ENCODE data around the gene ZNRF3.

The ZNRF3 gene

DNA sequence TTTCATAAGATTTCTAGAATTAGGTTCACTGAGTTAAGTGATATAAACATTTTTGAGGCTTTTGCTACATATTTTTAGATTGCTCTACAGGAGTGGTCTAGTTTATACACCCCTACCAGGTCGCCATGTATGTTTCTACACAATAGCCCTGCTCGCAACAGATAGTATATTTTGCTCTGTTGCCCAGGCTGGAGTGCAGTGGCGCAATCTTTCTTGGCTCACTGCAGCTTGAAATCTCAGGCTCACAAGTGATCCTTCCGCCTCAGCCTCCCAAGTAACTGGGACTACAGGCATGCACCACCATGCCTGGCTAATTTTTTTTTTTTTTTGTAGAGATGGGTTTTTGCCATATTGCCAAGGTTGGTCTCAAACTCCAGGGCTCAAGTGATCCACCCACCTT is 10.4 kb downstream of the ZNRF3 start:
- TF ChIP-seq POU2F2 (IDR thresholded peaks at IDR 0.05; ENCODE audit: low read depth, low read length) (no peak), TAF1 (IDR thresholded peaks at IDR 0.05; ENCODE audit: low read depth, low read length) (no peak), POLR2AphosphoS5 (IDR thresholded peaks at IDR 0.05; ENCODE audit: low read depth, low read length) (no peak), PAX5 (IDR thresholded peaks at IDR 0.05; ENCODE audit: insufficient read depth, low read length, severe bottlenecking) (no peak), SPI1 (IDR thresholded peaks at IDR 0.05; ENCODE audit: low read depth, low read length) (no peak), POLR2A (IDR thresholded peaks at IDR 0.05; ENCODE audit: low read depth, low read length) (no peak)
- FAIRE-seq: no peak
- no peak for DNase-seq (ENCODE audit: insufficient read length, low spot score)

DNA sequence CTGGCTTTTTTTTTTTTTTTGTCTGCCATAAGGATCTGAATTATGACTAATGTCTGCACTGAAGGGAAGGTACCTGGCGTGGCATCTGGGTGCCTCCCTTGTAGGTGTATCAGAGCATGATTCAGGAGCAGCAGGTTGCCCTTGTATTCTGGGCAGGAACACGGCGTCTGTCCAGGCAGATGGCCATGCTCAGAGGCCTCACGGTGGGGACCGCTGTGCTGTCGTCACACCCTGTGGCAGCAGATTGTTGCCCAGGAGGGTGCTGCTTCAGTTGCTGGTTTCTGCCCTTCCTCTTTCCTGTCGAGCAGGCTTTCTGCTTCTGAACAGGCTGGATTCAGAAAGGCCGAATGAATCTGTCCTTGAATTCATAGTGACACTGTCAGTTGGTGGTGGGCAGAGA is 11.0 kb downstream of the ZNRF3 start:
- no peak for DNase-seq (ENCODE audit: insufficient read length, low spot score)
- TF ChIP-seq TAF1 (IDR thresholded peaks at IDR 0.05; ENCODE audit: low read depth, low read length) (no peak), POLR2AphosphoS5 (IDR thresholded peaks at IDR 0.05; ENCODE audit: low read depth, low read length) (no peak), POU2F2 (IDR thresholded peaks at IDR 0.05; ENCODE audit: low read depth, low read length) (no peak), SPI1 (IDR thresholded peaks at IDR 0.05; ENCODE audit: low read depth, low read length) (no peak), POLR2A (IDR thresholded peaks at IDR 0.05; ENCODE audit: low read depth, low read length) (no peak), PAX5 (IDR thresholded peaks at IDR 0.05; ENCODE audit: insufficient read depth, low read length, severe bottlenecking) (no peak)
- no peak for FAIRE-seq

DNA sequence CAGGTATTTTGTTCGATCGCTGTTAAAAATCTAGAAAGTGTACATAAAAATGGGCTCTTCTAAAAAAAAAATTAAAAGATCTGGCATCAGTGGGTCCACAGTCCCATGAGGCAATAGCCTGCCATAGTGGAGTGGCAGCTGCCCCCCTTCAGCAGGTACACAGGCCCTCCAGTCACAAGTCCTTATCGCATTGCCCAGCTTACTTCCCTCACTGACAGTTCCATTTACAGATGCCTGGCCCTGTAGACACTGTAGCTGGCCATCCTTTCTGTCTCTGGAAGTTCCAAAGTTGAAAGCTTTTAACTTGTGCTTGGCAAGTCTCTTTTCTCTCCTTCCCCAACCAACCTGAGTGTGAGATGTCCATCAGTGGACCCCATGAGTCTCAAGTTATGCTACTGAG is 11.4 kb downstream of the ZNRF3 start:
- TF ChIP-seq SPI1 (IDR thresholded peaks at IDR 0.05; ENCODE audit: low read depth, low read length) (no peak), POLR2AphosphoS5 (IDR thresholded peaks at IDR 0.05; ENCODE audit: low read depth, low read length) (no peak)
- DNase-seq (ENCODE audit: insufficient read length, low spot score) (no peak), FAIRE-seq (no peak)

DNA sequence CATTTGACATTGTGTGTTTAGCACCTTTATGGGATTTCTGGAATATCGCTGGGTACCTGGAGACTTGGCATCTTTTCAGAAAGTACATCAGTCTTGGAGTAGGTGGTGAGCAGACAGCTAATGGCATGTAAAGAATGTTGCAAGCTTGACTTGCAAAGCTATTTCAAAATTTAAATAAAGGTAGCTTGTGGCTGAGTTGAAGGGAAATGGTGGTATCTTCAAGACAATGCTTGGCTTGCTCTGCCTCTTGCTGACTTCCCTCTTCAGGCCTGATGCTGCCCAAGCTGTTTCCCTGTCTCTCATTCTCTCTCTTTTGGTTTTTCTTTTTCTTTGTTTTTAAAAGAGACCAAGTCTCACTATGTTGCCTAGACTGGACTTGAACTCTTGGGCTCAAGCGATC is 13.2 kb downstream of the ZNRF3 start:
- DNase-seq (ENCODE audit: insufficient read length, low spot score): no peak
- no peak for TF ChIP-seq SPI1 (IDR thresholded peaks at IDR 0.05; ENCODE audit: low read depth, low read length)
- no peak for TF ChIP-seq TAF1 (IDR thresholded peaks at IDR 0.05; ENCODE audit: low read depth, low read length)
- TF ChIP-seq POLR2AphosphoS5 (IDR thresholded peaks at IDR 0.05; ENCODE audit: low read depth, low read length): no peak
- TF ChIP-seq POLR2A (IDR thresholded peaks at IDR 0.05; ENCODE audit: low read depth, low read length): no peak
- TF ChIP-seq POU2F2 (IDR thresholded peaks at IDR 0.05; ENCODE audit: low read depth, low read length): no peak
- no peak for TF ChIP-seq PAX5 (IDR thresholded peaks at IDR 0.05; ENCODE audit: insufficient read depth, low read length, severe bottlenecking)
- no peak for FAIRE-seq

DNA sequence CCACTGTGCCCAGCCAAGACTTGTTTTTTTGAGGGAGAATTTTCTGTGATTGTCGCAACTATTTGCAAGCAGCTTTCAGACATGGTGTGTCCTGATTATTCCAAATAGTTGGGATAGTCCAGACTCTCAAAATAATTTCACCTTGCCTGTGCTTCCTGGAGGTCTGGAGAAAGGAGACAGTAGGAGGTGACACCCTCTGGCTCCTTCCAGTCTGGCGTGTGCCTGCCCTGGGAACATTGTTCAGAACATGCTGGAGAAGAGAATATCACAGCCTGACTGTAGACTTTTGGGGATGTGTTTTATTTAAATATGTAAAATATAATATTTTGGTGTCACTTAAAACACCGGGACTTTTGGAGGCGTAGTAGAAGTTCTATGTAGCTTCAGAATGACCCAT is 14.9 kb downstream of the ZNRF3 start:
- no peak for TF ChIP-seq PAX5 (IDR thresholded peaks at IDR 0.05; ENCODE audit: insufficient read depth, low read length, severe bottlenecking)
- TF ChIP-seq SPI1 (IDR thresholded peaks at IDR 0.05; ENCODE audit: low read depth, low read length): no peak
- no peak for TF ChIP-seq POU2F2 (IDR thresholded peaks at IDR 0.05; ENCODE audit: low read depth, low read length)
- TF ChIP-seq POLR2AphosphoS5 (IDR thresholded peaks at IDR 0.05; ENCODE audit: low read depth, low read length): no peak
- TF ChIP-seq POLR2A (IDR thresholded peaks at IDR 0.05; ENCODE audit: low read depth, low read length): no peak
- no peak for TF ChIP-seq TAF1 (IDR thresholded peaks at IDR 0.05; ENCODE audit: low read depth, low read length)
- FAIRE-seq (no peak), DNase-seq (ENCODE audit: insufficient read length, low spot score) (no peak)

DNA sequence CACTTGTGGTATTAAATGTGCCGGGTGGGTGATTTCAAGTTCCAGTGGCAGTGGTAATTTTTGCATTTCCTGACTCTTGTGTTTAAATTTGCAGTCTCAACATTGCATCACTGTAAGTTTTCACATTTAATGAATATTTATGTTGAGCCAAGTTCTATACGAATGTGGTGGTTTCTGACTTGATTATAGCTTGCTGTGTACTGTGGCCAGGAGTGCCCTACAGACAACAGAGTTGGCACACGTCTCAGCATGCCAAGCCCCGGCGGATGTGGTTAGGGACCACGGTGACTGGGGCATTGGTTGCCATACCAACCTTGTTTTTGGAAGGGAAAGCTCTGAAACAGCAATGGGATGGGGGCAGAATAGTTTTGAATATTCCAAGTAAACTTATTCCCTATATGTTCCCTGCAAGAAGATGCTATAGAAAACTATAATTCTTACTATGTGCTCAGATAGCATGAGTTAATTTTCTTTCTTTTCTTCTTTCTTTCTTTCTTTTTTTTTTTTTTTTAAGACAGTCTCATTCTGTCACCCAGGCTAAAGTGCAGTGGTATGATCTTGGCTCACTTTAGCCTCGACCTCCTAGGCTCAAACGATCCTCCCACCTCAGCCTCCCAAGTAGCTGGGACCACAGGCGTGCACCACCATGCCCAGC is 16.0 kb downstream of the ZNRF3 start:
- FAIRE-seq (no peak), DNase-seq (ENCODE audit: insufficient read length, low spot score) (no peak)
- no peak for TF ChIP-seq TAF1 (IDR thresholded peaks at IDR 0.05; ENCODE audit: low read depth, low read length)

DNA sequence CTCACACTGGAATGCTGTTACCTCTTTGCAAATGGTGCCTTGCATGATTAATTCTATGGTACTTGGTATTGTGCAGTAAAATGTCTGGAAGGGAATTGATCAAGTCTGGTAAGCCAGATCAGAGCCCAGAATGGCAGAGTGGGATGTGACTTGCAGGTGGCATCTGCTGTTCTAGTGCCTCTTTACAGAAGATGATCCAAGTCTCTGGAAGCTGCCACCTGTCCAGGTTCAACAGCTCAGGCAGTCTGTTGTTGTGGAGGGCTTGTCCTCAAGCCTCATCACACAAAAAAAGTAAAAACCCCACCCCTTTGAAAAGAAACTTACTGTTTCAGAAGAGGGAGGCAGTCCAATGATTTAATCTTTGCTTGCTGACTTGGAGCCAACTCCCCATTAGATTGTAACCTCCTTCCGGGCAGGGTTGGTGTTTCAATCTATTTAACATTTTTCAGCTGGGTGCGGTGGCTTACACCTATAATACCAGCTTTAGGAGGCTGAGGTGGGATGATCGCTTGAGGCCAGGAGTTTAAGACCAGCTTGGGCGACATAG is 17.1 kb downstream of the ZNRF3 start:
- FAIRE-seq (no peak), DNase-seq (ENCODE audit: insufficient read length, low spot score) (no peak)
- no peak for TF ChIP-seq PAX5 (IDR thresholded peaks at IDR 0.05; ENCODE audit: insufficient read depth, low read length, severe bottlenecking)
- TF ChIP-seq SPI1 (IDR thresholded peaks at IDR 0.05; ENCODE audit: low read depth, low read length): no peak
- no peak for TF ChIP-seq POLR2AphosphoS5 (IDR thresholded peaks at IDR 0.05; ENCODE audit: low read depth, low read length)
- no peak for TF ChIP-seq POU2F2 (IDR thresholded peaks at IDR 0.05; ENCODE audit: low read depth, low read length)
- TF ChIP-seq TAF1 (IDR thresholded peaks at IDR 0.05; ENCODE audit: low read depth, low read length): no peak
- TF ChIP-seq POLR2A (IDR thresholded peaks at IDR 0.05; ENCODE audit: low read depth, low read length): no peak

DNA sequence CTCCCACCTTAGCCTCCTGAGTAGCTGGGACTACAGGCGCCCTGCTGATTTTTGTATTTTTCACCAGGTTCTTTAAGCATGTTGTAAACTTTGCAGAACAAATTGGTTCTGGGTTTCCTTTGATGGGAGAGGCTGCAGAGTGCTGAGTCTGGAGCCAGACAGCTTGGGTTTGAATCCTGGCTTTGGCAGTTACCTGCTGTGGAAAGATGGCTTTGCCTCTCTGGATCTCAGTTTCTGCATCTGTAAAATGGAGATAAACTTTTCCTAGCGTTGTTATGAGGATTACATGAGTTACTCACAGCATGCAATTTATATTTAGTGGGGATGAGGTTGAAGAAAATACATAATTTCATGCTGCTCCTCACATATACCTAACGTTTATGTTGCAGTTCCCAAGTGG is 19.1 kb downstream of the ZNRF3 start:
- no peak for TF ChIP-seq POLR2AphosphoS5 (IDR thresholded peaks at IDR 0.05; ENCODE audit: low read depth, low read length)
- no peak for TF ChIP-seq PAX5 (IDR thresholded peaks at IDR 0.05; ENCODE audit: insufficient read depth, low read length, severe bottlenecking)
- no peak for TF ChIP-seq TAF1 (IDR thresholded peaks at IDR 0.05; ENCODE audit: low read depth, low read length)
- TF ChIP-seq POLR2A (IDR thresholded peaks at IDR 0.05; ENCODE audit: low read depth, low read length): no peak
- TF ChIP-seq SPI1 (IDR thresholded peaks at IDR 0.05; ENCODE audit: low read depth, low read length): no peak
- TF ChIP-seq POU2F2 (IDR thresholded peaks at IDR 0.05; ENCODE audit: low read depth, low read length): no peak

DNA sequence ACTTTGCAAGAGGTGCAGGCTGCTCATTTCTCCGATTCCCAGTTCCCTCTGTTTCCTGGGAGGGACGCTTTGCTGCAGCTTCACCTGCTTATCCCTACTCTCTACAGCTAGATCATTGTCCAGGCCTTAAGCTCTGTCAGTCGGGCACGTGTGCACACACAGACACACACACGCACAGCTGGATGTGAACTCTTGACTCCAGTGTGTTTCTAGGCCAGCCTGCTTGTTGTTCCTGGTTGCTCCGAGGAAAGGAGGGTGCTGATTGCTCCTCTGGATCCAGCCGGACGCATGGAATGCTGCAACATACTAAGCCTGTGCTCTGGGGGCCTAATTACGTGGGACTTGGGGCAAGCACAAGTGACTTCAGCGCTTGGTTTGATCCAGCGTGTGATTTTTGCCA is 19.7 kb downstream of the ZNRF3 start:
- no peak for DNase-seq (ENCODE audit: insufficient read length, low spot score)
- no peak for TF ChIP-seq PAX5 (IDR thresholded peaks at IDR 0.05; ENCODE audit: insufficient read depth, low read length, severe bottlenecking)
- no peak for TF ChIP-seq SPI1 (IDR thresholded peaks at IDR 0.05; ENCODE audit: low read depth, low read length)
- TF ChIP-seq POLR2A (IDR thresholded peaks at IDR 0.05; ENCODE audit: low read depth, low read length): no peak
- TF ChIP-seq POLR2AphosphoS5 (IDR thresholded peaks at IDR 0.05; ENCODE audit: low read depth, low read length): no peak
- no peak for TF ChIP-seq TAF1 (IDR thresholded peaks at IDR 0.05; ENCODE audit: low read depth, low read length)
- no peak for TF ChIP-seq POU2F2 (IDR thresholded peaks at IDR 0.05; ENCODE audit: low read depth, low read length)
- FAIRE-seq: no peak

More for the DNA sequence above, 19.1 kb downstream of the ZNRF3 start:
- FAIRE-seq (no peak), DNase-seq (ENCODE audit: insufficient read length, low spot score) (no peak)

DNA sequence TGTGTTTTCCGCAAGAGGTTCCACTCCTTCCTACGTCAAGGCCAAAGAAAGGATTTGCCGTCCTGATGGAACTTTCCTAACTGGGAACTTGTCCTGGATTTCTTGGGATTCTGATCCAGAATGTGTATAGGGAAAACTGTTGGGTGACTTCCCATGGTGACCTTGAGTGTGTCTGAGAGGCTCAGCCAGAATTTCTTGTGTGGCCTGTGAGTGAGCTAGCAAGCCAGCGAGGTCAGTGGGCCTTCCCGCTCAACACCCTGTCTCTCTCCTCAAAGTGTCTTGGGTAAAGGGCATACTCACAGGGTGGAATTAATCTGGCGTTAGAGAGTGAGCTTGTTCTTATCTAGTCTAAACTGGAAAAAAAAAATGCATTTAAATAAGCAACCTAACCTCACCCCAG is 20.4 kb downstream of the ZNRF3 start:
- FAIRE-seq (no peak), DNase-seq (ENCODE audit: insufficient read length, low spot score) (no peak)
- no peak for TF ChIP-seq TAF1 (IDR thresholded peaks at IDR 0.05; ENCODE audit: low read depth, low read length)
- no peak for TF ChIP-seq POLR2AphosphoS5 (IDR thresholded peaks at IDR 0.05; ENCODE audit: low read depth, low read length)
- TF ChIP-seq POLR2A (IDR thresholded peaks at IDR 0.05; ENCODE audit: low read depth, low read length): no peak
- TF ChIP-seq SPI1 (IDR thresholded peaks at IDR 0.05; ENCODE audit: low read depth, low read length): no peak
- TF ChIP-seq POU2F2 (IDR thresholded peaks at IDR 0.05; ENCODE audit: low read depth, low read length): no peak
- TF ChIP-seq PAX5 (IDR thresholded peaks at IDR 0.05; ENCODE audit: insufficient read depth, low read length, severe bottlenecking): no peak
